OCI-M2 (cell line): Measurements from ENCODE around the gene C5orf22.
"Not testable (repeated sequence)": the region's sequence is repeated elsewhere in the genome, so short reads cannot be mapped to it uniquely, and the experiment has no call there.

Experiments
- DNase-seq: peaks from one replicate; lab custom pipeline; 2025; ENCODE audit not compliant: unreplicated experiment; lab: John Stamatoyannopoulos, UW

C5orf22 gene

DNA sequence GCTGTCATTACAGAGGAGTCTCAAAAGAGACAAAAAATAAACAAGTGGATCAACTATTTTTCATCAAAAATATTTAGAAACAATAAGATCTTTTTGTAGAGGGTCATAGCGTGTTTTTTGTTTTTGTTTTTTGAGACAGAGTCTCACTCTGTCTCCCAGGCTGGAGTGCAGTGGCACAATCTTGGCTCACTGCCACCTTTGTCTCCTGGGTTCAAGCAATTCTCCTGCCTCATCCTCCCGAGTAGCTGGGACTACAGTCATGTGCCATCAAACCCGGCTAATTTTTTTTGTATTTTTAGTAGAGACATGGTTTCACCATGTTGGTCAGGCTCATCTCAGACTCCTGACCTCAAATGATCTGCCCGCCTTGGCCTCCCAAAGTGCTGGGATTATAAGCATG lies 70.2 kb downstream of the C5orf22 start:
- DNase-seq = not testable (repeated sequence)

DNA sequence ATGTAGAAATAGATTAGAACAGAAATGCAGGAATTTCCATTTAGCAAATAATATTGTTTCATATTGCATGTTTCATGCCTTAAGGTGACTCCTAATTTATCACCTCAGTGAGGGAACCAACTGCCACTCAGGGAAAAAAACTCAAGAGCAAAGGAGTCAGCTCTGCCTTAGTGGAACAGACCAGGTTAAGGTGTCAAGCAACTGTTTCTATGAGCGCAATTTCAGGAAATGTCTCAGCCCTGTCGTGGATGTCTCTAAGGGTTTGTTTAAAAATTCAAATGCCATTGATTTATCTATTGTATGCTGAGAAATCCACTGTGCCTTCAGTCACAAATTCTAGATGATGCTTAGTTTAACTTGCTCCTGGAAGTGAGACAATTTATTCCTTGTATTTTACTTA lies 72.1 kb downstream of the C5orf22 start:
- DNase-seq = no peak

DNA sequence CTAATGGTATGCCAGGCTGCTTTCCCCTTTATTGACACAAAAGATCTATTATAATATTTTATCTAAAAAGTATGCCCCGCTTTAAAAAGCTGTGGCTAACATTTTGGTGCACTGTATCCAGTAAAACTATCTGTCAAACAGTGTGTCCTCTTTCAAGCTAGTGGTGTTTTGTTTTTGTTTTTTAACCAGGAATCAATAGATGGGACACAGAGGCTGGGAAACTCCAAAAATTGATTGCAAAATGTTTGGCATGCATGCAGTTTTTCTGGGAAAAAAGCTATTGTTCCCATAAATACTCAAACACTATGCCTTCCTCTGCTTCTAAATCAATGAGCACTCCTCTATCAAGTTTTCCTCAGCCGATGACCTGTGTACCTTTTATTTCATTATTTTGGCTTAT lies 72.5 kb downstream of the C5orf22 start:
- no peak for DNase-seq
